Eye (tissue), 1 donor: ENCODE results near the gene SHISAL1.
"Not testable (repeated sequence)": the region's sequence is repeated elsewhere in the genome, so short reads cannot be mapped to it uniquely, and the experiment has no call there.

ENCODE experiments used
- DNase-seq: peaks from one replicate; pipeline ENCODE4 v3.0.0-alpha.2; 2015

Gene SHISAL1

DNA sequence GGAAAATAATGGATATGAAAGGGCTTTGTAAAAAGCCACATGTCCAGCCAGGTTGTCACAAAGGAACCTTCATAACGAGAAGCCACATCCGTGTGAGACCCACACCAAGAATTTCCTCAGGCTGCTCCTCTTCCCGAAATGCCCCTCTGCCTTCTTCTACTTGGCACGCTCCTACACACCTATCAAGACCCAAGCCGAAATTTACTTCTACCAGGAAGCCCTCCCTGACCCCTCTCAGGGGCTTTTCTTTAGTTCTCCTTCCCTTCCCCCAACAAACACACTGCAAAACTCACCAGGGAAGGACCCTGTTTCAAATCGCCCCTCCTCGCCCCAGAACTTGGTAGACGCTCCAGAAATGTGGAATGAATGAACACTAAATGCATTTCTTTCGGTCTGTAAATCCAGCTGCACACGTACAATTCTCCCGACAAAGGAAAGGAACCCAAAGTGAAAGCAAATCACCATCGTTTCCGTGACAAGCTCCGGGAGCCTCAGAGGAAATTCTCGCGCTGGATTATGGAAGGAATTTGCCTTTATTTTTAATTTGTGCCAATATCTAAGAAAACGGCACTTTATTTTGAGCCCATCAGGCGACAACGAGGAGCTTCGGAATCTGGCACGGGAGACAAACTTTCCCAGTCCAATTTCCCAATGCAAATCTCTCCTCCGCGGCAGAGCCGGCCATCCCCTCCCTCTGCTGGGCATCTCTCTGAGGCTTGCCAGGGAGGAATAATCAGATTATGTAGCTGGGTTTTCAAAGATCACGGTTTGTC is 13.2 kb upstream of the SHISAL1 start:
- peak; percentile 81 for DNase-seq

DNA sequence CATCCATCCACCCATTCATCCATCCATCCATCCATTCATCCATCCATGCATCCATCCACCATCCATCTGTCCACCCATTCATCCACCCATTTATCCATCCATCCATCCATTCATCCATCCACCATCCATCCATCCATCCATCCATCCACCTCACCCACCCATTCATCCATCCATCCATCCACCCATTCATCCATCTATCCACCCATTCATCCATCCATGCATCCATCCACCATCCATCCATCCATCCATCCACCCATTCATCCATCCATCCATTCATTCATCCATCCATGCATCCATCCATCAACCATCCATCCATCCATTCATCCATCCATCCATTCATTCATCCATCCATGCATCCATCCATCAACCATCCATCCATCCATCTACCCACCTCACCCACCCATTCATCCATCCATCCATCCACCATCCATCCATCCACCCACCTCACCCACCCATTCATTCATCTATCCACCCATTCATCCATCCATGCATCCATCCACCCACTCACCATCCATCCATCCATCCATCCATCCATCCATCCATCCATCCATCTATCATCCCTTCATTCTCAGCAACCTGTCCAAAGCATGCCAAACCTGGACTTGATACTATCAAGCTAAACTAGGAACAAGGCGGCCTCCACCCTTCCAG is 10.5 kb upstream of the SHISAL1 start:
- not testable (repeated sequence) for DNase-seq

DNA sequence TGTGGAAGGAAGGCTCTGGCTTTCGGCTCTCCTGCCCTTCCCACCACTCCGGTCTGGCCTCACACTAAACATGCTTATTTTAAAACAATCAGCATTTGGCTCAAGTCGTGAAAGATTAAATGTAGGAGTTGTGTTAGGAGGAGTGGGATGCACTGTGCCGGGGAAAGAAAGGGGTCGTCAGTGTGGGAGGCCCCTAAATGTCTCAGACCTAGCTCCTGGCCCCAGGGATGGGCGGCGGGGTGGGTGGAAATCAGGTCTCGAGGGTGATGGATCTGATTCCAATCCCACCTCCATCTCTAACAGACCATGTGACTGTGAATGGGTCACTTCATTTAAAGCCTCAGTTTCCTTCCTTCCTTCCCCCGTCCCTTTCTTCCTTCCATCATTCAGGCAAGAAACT is 6.9 kb upstream of the SHISAL1 start:
- no peak for DNase-seq

GRCh38 chr22:44318751-44319150 is 6.0 kb upstream of the SHISAL1 start:
- DNase-seq, result no peak

DNA sequence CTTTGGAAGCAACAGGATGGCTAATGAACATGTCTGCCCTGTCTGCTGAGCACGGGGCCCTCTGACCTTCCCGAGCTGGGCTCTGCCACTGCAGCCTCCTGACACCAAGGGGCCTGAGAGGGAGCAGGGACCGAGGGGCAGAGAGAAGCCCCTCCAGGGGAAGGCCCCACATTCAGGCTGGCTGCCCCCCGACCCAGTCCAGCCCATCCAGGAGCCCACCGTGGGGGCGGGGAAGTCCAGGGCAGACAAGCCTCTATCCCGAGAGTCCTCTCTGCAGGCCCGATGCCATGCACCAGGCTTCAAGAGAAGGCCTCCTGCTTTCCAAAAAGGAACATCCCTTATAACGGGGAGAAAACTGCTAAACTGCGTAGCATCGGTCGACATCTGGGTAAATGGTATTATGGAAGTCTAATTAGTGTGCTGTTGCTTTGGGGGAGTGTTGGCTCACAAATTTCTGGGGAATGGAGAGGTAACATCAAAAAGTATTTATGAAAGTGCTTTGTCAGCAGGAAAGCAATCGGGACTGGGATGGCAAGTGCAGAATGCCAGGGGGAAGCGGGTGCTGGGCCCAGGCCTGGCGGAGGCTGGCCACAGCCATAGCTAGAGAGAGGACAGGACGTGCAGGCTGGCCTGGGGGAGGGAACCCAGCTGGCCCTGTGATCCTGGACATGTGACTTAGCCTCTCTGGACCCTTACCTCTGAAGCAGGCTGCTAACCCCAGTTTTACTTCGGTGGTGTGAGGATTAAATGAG is 5.3 kb upstream of the SHISAL1 start:
- DNase-seq, result no peak

- no peak for DNase-seq
Measured at GRCh38 chr22:44317123-44317444, 4.3 kb upstream of the SHISAL1 start.

DNA sequence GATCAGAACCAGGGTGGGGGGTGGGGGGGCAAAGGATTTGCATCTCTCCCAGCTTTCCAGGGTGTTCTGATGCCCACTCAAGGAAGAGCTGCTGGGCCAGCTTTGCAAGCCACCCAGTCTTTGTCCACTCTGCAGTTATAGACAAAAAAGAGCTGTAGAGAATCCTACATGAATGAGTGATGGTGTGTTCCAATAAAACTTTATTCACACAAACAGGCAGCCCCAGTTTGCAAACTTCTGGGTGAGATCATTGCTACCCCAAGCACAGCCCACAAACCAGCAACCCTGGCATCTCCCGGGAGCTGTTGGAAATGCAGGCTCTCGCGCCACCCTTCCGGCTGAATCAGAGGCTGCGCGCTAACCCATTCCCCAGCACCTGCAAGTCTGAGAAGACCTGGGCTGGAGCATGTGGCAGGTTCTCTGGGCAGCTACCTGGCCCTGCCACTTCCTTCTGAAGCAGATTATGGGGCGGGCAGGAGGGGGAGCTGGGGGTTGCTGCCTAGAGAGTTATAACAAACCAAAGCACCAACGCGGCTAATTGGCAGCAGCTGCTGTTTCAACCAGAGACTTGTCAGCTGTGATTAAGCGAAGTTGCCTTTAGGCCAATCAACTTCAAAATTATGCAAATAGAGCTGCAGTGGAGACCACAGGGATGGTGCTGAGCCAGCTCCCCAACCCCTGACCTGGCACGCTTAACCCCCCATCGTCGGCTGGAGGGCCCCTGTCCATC is 3.8 kb upstream of the SHISAL1 start:
- DNase-seq, result peak; percentile 87

- DNase-seq, result peak; percentile 24
Measured at GRCh38 chr22:44314425-44315067, 1.8 kb upstream of the SHISAL1 start.

DNA sequence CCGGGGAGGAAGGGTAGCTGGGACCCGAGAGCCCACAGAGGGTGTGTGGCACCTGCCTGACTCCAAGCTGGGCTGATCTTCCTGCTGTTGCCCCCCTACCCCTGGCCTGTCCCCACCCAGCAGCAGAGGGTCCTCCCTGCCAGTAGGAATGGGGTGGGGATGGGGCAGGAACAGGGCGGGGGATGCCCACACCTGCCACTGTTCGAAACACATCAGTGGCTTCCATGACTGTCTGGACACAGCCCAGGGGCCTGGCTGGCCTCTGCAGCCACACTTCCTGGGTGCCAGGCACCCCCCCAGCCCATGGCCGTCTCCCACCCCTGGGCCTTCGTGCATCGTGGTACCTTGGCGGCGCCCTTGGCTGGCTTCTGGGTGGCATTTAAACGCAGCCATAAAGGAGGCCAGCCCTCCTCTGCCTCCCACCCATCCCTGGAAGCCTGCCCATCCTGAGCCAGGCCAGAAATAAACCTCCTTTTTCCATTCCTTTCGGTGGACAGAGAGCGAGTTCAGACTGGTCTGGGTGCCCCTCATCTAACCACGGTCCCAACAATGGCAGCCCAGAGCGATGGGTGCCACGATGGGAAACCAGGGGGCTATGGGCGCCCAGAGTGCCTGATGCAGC is 745 bp upstream of the SHISAL1 start:
- no peak for DNase-seq

DNA sequence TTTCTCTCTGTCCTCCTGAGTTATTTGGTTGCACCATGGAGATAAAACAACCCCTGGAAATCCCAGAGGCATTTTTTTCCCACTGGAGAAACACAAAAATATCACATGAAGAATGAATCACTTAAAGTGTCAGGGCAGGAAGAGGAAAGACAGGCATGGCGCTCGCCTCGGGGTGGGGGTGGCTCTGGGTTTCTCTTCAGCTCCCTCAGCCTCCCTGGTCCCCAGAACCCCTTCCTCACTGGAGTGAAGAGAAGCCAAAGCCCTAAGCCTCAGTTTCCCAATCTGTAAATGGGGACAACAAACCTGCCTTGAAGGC is 938 bp downstream of the SHISAL1 start:
- no peak for DNase-seq

- no peak for DNase-seq
Measured at GRCh38 chr22:44311104-44311854, 1.5 kb downstream of the SHISAL1 start.

DNA sequence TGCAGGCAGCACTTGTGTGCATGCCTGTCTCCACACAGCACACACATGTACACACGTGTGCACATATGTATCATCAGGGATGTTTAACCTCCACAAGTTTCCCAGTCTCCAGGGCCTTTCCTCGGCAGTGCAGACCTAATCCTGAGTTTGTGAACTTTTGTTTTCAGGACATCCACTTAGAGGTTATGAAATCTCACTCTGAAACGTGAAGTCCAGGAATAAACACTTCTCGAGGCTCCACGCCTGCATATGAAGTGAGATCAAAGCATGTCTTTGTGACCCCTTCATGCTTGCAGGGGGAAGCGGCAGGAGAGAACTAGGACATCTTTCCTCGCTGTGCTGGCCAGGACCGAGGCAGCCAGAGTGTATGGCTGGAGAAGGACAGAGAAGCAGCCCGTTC is 3.1 kb downstream of the SHISAL1 start:
- no peak for DNase-seq

- DNase-seq, result no peak
Measured at GRCh38 chr22:44309137-44309536, 3.6 kb downstream of the SHISAL1 start.

DNA sequence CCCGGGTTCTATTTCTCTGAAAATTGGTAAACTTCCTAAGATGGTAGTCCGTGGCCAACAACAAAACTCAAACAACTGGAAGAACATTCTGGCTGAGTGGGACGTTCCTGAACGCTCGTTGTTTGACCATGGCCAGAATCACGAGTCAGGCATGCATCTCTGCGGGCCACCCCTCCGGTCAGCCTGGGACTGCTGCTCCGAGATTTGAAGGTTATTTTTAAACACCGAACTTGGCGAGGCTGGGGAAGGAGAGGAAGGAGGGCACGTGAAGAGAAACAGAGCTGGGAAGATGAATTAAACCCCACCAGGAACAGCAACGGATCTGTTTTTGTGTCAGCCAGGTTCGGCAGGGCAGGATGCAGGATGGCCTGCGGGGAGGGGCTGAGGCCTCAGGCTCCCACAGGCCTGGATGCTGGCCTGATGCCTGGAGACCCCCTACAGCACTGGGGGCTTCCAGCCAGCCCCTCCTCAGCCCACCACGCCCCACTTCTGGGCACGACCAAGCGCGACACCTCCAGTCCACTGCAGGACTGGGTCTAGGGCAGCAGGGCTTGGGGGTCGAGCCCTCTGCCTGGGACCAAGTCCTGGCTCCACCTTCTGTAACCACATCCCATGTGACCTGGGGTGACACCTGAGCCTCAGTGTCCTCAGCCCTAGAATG is 5.1 kb downstream of the SHISAL1 start:
- no peak for DNase-seq

DNA sequence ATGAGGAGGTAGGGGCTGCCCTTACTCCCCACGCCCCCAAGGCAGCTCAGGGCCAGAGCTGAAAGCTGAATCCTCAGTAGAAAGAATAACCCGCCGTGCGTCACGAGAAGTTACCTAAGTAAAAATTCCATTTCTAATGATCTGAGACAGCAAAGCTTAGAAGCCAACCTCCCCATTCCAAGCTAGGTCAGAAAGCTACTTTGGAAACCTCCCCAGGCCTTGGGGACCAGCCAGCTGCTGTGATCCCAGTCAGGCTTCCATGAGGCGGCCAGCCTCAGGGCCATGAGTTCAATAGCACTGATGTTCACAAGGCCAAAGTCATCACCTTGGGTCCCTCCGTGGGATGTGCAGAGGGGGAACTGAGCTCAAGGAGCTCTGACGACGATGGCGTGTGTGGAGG is 6.9 kb downstream of the SHISAL1 start:
- DNase-seq, result no peak

DNA sequence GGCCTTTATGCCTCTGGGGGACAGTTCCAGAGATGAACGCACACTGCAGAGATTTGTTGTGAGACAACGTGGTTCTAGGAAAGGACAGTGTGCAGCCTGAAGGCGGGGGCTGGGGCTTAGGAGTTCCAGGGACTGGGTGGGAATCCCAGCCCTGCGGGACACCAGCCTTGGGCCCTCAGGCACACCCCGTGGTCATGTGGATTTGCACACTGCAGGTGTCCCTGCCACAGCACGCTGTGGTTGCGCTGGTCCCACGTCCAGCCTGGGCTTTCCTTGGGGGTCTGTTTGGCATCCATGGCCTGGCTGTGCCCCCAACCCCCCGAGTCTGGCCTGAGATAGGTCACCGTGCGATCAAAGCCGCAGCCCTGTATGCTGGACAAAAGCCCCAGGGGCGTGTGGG is 7.3 kb downstream of the SHISAL1 start:
- no peak for DNase-seq

GRCh38 chr22:44304911-44305310 is 7.8 kb downstream of the SHISAL1 start:
- no peak for DNase-seq

DNA sequence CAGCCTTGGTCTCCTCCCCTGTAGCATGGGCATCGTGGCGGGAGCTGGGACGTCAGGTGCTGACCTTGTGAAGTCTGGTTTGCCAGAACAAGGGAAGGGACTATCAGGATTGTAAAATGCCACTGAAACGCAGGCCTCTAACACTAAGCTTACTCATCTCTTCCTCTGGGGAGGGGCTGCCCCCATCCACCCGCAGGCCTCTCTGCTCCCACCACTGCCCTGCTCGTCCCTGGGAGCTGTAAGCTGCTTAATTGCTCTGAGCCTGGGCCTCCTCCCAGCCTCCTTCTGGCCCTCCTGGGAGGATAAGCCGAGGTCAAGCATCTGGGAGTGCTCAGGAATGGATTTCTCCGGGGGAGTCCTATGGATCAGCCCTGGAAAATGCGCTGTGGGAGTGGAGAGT is 8.4 kb downstream of the SHISAL1 start:
- no peak for DNase-seq

DNA sequence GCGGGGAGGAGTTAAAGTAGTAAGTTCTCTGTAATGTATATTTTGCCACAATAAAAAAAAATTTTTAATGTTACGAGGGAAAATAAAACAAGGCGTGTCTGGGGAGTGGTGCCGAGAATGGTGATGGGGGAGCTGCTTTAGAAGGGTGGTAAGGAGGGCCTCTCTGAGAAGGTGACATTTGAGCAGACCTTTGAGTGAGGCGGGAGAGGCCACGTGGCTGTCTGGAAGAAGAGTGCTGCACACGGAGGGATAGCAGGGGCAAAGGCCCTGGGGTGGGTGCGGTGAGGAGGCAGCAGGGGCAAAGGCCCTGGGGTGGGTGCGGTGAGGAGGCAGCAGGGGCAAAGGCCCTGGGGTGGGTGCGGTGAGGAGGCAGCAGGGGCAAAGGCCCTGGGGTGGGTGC is 10.4 kb downstream of the SHISAL1 start:
- not testable (repeated sequence) for DNase-seq

DNA sequence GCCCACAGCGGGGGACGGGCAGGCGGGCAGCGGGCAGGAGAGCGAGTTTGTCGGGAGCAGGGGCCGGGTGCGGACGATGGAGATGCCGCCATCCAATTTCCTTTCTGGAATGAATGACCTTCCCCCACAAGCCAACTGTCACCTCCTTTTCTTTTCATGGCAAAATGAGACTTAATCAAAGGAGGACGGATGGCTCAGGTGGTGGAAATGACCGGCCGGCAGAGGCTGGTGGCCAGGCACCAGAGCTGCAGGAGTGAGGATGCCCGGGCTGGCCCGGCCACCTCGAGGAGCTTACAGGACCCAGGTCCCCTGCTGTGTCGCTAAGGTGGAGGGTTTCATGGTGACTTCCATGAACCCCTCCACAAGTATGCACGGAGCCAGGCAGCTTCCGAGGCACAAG is 11.7 kb downstream of the SHISAL1 start:
- no peak for DNase-seq

GRCh38 chr22:44299124-44299523 is 13.6 kb downstream of the SHISAL1 start:
- DNase-seq, result no peak
